Measurements from ENCODE around the gene CNN2. TPM values are rescaled to one million over a fixed set of nuclear protein-coding genes. Genes with fewer than 3 reads are reported as not detected.

The CNN2 gene
- polyA plus RNA-seq, 3 donors: 69.9 to 213 (median 144) TPM

DNA sequence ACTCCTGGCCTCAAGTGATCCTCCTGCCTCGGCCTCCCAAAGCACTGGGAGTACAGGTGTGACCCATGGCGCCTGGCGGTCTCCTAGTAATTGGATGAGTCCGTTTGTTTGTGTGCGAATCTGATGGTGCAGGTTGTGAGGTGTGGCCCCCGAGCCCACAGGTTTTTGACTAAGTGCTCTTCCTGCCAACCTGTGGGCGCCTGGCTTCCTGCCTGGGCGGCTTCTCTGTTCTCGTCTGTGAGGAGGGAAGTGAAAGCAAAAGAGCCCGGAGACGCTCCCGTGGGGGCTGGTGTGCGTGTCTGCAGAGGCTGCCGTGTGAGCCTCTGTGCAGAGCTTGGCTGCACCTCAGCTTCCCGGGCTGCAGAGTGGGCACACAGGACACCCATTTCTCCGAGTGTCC, 50.5 kb downstream of the CNN2 start:
- peak overlapping the region; percentile 63 for H3K4me2 ChIP-seq (replicated peaks; ENCODE audit: extremely low read depth, low read length, poor library complexity, severe bottlenecking)
- Mint-ChIP-seq H3K27me3 (ENCODE audit: low read depth in 3 of 3) (no peaks in the 10 kb centered on the region), H3K27ac (peak overlapping the region; percentile 84 to 95 (median 89)), H3K9me3 (no peaks in the 10 kb centered on the region), H3K36me3 (peaks cover 49 to 91% of the 10 kb centered on the region in 2 donors), H3K4me1 (peaks cover 58% of the 10 kb centered on the region), H3K4me3 (peak overlapping the region; percentile 60 to 63)
- H3K79me2 ChIP-seq (ENCODE audit: insufficient read depth, low read length): peaks cover 96% of the 10 kb centered on the region
- peak overlapping the region; percentile 63 to 83 for H3K27ac ChIP-seq (ENCODE audit: low read depth in 1 of 2, low read length in 2 of 2)
- no peaks in the 10 kb centered on the region for H3K27me3 ChIP-seq (ENCODE audit: control insufficient read depth in 2 of 2, insufficient read depth in 2 of 2, low read length in 2 of 2)
- H3K36me3 ChIP-seq (replicated peaks in 1 of 2; ENCODE audit: control insufficient read depth in 1 of 2, insufficient read depth in 2 of 2, low read length in 2 of 2): peaks cover 78 to 82% of the 10 kb centered on the region in 2 donors
- peaks cover 69 to 82% of the 10 kb centered on the region in 2 donors for H3K4me1 ChIP-seq (ENCODE audit: control insufficient read depth in 1 of 2, insufficient read depth in 2 of 2, low read length in 2 of 2)
- H3K9ac ChIP-seq (ENCODE audit: insufficient read depth, low read length, poor library complexity, severe bottlenecking): peak overlapping the region; percentile 33
- no peaks in the 10 kb centered on the region for H3K9me3 ChIP-seq (replicated peaks in 1 of 2; ENCODE audit: control insufficient read depth in 1 of 2, insufficient read depth in 1 of 2, low read length in 2 of 2)
- no peak overlapping the region for H2AFZ ChIP-seq (ENCODE audit: insufficient read depth, low read depth, low read length, poor library complexity, severe bottlenecking)
- H4K20me1 ChIP-seq (ENCODE audit: insufficient read depth, low read length): peaks cover 98% of the 10 kb centered on the region
- peak overlapping the region in 1 of 3 experiments; percentile 51 for H3K4me3 ChIP-seq (replicated peaks in 1 of 3; ENCODE audit: low read depth in 2 of 3, low read length in 3 of 3)
- intact Hi-C loops (cut with micrococcal nuclease): loop anchor here (1.0 to 5.0 kb wide), 2 partner anchors 8 to 35 kb away; partner anchors contain the start of gene ABCA7 (in 1 of the 2)
- TF ChIP-seq, protein P1, sequence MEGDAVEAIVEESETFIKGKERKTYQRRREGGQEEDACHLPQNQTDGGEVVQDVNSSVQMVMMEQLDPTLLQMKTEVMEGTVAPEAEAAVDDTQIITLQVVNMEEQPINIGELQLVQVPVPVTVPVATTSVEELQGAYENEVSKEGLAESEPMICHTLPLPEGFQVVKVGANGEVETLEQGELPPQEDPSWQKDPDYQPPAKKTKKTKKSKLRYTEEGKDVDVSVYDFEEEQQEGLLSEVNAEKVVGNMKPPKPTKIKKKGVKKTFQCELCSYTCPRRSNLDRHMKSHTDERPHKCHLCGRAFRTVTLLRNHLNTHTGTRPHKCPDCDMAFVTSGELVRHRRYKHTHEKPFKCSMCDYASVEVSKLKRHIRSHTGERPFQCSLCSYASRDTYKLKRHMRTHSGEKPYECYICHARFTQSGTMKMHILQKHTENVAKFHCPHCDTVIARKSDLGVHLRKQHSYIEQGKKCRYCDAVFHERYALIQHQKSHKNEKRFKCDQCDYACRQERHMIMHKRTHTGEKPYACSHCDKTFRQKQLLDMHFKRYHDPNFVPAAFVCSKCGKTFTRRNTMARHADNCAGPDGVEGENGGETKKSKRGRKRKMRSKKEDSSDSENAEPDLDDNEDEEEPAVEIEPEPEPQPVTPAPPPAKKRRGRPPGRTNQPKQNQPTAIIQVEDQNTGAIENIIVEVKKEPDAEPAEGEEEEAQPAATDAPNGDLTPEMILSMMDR (IDR thresholded peaks at IDR 0.05): no peak
- 5% methylated on average over 12 of the region's 16 CpGs for WGBS (ENCODE audit: insufficient coverage)
- peak; percentile 76 to 87 (median 85) for DNase-seq

DNA sequence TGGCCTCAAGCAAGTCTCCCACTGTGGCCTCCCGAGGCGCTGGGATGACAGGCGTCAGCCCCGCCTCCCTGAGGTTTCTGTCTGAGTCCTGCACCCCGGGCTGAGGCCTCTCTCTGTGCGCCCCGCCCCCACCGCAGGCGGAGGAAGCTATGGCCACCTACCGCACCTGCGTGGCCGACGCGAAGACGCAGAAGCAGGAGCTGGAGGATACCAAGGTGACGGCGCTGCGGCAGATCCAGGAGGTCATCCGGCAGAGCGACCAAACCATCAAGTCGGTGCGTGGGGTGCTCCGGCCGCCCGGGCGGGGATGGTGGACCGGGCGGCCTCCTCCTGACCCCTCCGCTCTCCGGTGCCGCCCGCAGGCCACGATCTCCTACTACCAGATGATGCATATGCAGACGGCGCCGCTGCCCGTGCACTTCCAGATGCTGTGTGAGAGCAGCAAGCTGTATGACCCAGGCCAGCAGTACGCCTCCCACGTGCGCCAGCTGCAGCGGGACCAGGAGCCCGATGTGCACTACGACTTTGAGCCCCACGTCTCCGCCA, 53.2 kb downstream of the CNN2 start:
- no peak overlapping the region for H2AFZ ChIP-seq (ENCODE audit: insufficient read depth, low read depth, low read length, poor library complexity, severe bottlenecking)
- DNase-seq: no peak
- H3K27me3 ChIP-seq (ENCODE audit: control insufficient read depth in 2 of 2, insufficient read depth in 2 of 2, low read length in 2 of 2): no peaks in the 10 kb centered on the region
- no peaks in the 10 kb centered on the region for H3K9me3 Mint-ChIP-seq
- WGBS (ENCODE audit: insufficient coverage): 95% methylated on average over 42 of the region's 45 CpGs
- H3K27ac ChIP-seq (ENCODE audit: low read depth in 1 of 2, low read length in 2 of 2): peak overlapping the region in 1 of 2 donors; percentile 16
- peaks cover 95% of the 10 kb centered on the region for H3K79me2 ChIP-seq (ENCODE audit: insufficient read depth, low read length)
- peaks cover 98% of the 10 kb centered on the region for H4K20me1 ChIP-seq (ENCODE audit: insufficient read depth, low read length)
- TF ChIP-seq, protein P1 (IDR thresholded peaks at IDR 0.05): no peak
- H3K9me3 ChIP-seq (replicated peaks in 1 of 2; ENCODE audit: control insufficient read depth in 1 of 2, insufficient read depth in 1 of 2, low read length in 2 of 2): no peaks in the 10 kb centered on the region
- intact Hi-C loops (cut with micrococcal nuclease): loop anchor here in 1 of 2 donors (5.0 kb wide), 1 partner anchor 37 kb away; the partner anchor contains the start of gene ABCA7
- no peaks in the 10 kb centered on the region for H3K27me3 Mint-ChIP-seq (ENCODE audit: low read depth in 3 of 3)
- H3K4me3 Mint-ChIP-seq: no peak overlapping the region
- peaks cover 44% of the 10 kb centered on the region for H3K4me1 Mint-ChIP-seq
- peaks cover 80 to 82% of the 10 kb centered on the region in 2 donors for H3K36me3 ChIP-seq (replicated peaks in 1 of 2; ENCODE audit: control insufficient read depth in 1 of 2, insufficient read depth in 2 of 2, low read length in 2 of 2)
- peaks cover 54 to 80% of the 10 kb centered on the region in 2 donors for H3K4me1 ChIP-seq (ENCODE audit: control insufficient read depth in 1 of 2, insufficient read depth in 2 of 2, low read length in 2 of 2)
- H3K27ac Mint-ChIP-seq: peak overlapping the region in 1 of 7 donors; percentile 57
- no peak overlapping the region for H3K4me3 ChIP-seq (replicated peaks in 1 of 3; ENCODE audit: low read depth in 2 of 3, low read length in 3 of 3)
- H3K9ac ChIP-seq (ENCODE audit: insufficient read depth, low read length, poor library complexity, severe bottlenecking): no peak overlapping the region
- H3K36me3 Mint-ChIP-seq: peaks cover 49 to 91% of the 10 kb centered on the region in 2 donors
- no peak overlapping the region for H3K4me2 ChIP-seq (replicated peaks; ENCODE audit: extremely low read depth, low read length, poor library complexity, severe bottlenecking)

Measured in CD14-positive monocyte (primary cell).